Daoy (cell line): ENCODE data around the gene JARID2. TPM values are rescaled to one million over a fixed set of nuclear protein-coding genes. Genes with fewer than 3 reads are reported as not detected.

Experiments used
- DNase-seq: peaks from one replicate; pipeline ENCODE4 v3.0.0-alpha.2; 2015; ENCODE audit warnings: low read depth
- total RNA-seq: library from RNA; depleted of rRNA; stranded (reverse); fragments of >200 nt; shearing (Covaris generic); gene quantifications from 2 replicates; pipeline ENCODE4 v1.2.3, GENCODE V29; 2014

The JARID2 gene
- total RNA-seq, 1 experiment from 2014 or later: 11.3 TPM

DNA sequence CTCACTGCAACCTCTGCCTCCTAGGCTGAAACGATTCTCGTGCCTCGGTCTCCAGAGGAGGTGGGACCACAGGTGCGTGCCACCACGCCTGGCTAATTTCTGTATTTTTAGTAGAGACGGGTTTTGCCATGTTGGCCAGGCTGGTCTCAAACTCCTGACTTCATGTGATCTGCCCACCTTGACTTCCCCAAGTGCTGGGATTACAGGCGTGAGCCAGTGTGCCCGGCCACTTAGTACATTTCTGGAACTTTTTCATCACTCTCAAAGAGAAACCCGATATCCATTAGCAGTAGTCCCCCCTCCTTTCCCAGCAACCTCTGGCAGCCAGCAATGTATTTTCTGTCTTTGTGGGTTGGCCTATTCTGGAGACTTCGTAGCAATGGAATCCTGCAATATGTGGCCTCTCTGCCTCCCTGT is 109.8 kb downstream of the JARID2 start:
- no peak for DNase-seq

GRCh38 chr6:15356179-15356578 is 110.3 kb downstream of the JARID2 start:
- no peak for DNase-seq

GRCh38 chr6:15356937-15357336 is 111.1 kb downstream of the JARID2 start:
- no peak for DNase-seq

GRCh38 chr6:15357782-15358181 is 111.9 kb downstream of the JARID2 start:
- no peak for DNase-seq

DNA sequence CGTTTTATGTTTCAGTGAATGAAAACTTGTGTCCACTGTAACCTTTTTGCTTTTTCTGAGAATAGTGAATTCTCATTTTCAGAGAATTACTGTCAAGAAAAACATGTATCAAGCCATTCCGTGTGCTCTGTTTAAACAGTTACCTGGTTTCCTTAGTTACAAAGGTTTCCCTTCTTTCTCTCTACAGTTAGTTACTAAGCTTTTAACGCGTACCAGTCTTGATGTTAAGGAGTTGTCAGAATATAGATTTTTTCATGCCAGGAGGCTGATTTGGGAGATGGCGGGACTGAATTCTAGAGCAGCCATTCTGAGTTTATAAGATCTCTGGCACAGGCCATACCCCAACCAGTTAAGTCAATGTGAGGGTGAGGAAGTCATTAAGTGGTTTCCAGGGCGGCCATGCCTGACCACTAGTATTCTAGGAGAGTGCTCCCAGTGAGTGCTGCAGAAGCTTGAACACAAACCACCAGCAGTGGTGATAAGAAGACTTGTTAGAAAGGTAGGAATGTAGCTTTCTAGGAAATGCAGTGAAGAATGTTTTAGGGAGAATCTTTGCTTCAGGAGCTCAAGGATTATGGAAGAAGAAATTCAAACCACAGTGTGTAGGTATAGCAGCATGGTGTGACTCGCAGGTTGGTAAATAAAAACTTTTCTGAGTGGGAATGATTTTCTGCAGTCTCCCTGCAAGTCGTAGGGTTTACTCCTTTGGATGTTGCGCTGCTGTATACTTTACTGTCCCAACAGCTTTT is 112.9 kb downstream of the JARID2 start:
- DNase-seq: peak; percentile 65

GRCh38 chr6:15359335-15359862 is 113.5 kb downstream of the JARID2 start:
- DNase-seq: no peak

DNA sequence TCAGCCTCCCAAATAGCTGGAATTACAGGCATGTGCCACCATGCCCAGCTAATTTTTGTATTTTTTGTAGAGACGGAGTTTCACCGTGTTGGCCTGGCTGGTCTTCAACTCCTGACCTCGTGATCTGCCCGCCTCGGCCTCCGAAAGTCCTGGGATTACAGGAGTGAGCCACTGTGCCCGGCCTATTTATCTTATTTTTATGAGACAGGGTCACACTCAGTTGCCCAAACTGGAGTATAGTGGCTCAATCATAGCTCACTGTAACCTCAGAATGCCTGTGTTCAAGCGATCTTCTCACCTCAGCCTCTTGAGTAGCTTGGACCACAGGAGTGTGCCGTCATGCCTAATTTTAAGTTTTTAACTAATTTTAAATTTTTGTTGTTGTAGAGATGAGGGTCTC is 114.4 kb downstream of the JARID2 start:
- DNase-seq: no peak

DNA sequence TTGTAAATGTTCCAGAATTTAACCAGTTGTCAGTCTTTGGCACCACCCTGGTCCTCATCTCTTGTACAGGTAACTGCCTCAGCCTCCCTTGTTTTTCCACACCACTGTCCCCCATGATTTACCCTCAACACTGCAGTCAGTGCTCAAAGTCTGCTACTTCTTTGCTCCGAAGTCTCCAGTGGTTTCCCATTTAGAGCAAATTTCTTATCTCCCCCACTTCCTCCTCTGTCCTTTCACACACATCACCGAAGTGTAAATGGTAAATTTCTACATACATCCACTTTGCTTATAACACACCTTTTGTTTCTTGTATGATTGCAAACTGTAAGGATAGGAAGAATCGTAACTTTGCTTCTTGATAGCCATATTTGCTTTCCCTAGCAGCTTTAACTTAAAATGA is 115.3 kb downstream of the JARID2 start:
- no peak for DNase-seq

DNA sequence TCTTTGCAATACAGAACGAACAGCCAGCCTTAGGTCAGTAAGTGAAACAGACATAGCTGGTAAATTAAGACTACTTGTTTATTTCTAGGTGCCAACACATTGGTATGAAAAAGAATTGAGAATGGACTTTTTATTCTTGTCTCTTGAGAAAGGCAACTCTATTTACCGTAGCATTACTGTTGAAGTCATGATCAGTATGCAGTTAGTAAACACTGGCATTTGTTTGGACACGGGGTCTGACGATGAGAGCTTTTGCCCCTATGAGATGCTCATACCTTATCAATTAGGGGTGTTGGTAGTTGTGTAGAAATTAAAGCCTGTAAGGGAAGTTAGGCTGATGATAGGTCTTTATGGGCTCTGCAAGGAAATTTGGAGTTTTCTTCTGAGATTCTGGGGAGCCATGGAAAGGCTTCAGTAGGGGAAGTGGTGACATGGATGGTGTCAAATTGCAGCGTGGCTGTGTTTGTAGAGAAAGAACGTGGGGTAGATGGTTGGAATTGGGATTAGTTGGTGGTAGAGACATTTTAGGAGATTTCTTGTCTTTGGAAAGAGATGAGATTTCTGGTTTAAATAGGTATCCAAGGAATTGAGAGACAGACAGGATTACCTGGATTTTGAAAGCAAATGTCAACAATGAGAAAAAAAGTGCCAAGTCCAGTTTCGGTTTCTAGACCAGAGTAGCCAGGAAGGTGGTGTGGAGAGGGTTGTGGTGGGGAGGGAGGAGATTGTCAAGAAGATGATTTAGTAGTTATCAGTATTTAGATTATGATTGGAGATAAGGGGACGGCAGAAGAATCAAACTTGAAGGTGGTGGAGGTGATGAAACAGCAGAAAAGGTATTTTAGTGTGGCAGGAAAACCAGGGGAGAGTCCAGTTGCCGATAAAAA is 116.6 kb downstream of the JARID2 start:
- no peak for DNase-seq

- no peak for DNase-seq
Measured at GRCh38 chr6:15363164-15363522, 117.3 kb downstream of the JARID2 start.

- DNase-seq: no peak
Measured at GRCh38 chr6:15363523-15364400, 117.9 kb downstream of the JARID2 start.

GRCh38 chr6:15364401-15365037 is 118.7 kb downstream of the JARID2 start:
- no peak for DNase-seq

- peak; percentile 80 for DNase-seq
Measured at GRCh38 chr6:15365273-15365687, 119.4 kb downstream of the JARID2 start.

GRCh38 chr6:15366003-15366535 is 120.2 kb downstream of the JARID2 start:
- no peak for DNase-seq

- no peak for DNase-seq
Measured at GRCh38 chr6:15366879-15367278, 121.0 kb downstream of the JARID2 start.

DNA sequence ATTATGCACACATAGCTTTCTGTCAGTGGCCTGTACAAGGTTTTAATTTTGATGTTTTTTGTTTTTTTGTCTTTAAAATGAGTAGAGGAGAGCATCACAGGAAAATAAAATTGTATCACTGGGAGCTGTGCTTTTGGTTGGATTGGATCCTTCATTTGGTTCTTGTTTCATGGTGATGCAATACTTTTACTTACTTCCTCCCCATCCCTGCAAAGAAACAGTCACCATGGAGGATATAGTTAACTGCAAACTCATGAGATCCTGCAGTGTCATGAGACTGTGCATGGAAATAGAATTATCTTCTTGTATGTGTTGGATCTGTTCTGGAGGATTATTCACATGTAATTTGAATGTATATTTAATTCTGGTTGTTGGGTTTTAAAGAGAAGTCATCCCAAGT is 122.3 kb downstream of the JARID2 start:
- no peak for DNase-seq

- DNase-seq: no peak
Measured at GRCh38 chr6:15368873-15369272, 123.0 kb downstream of the JARID2 start.

- no peak for DNase-seq
Measured at GRCh38 chr6:15369838-15370237, 124.0 kb downstream of the JARID2 start.

DNA sequence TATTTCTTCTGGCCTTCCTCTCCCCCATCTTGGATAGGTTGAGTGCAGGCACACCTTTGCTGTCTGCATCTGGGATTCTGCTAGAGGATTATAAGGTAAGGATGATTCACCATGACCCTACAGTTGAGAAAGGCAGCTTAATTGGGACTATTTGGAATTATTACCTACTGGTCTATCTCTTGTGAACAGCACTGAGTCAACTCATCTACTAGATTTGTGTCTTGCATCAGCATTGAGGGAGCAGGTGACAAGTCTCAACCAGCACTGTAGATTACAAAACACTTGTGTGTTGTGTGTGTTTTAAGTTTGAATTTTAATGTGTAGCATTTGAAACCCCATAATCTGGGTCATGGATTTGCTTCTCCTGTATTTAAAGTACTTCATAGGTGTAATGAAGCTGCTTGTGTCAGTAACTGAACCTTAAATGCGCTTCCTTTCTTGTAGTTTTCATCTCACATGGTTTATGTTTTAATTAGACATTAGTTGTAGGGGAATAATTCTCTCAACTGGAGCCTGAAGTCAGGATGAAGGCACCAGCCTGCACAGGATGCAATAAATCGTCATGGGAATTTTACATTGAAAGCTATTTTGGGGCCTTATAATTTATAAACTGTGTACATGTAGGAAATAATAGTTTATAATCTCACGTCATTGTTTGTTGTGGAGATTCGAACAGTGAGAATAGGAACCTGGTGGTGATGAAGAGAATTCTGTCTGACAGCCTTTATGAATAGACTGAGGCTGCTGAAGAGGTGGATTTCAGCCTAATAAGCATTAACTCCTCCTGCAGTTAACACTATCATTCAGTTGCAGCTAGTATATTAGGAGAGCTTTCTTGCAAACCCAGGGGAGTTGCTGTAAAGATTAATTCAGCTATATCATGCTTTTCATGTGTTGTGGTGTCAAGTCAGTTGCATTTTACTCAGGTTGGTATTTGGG is 125.1 kb downstream of the JARID2 start:
- DNase-seq: no peak

- DNase-seq: no peak
Measured at GRCh38 chr6:15372932-15373331, 127.1 kb downstream of the JARID2 start.
